Measurements from ENCODE around the gene SERPINE1. TPM values are rescaled to one million over a fixed set of nuclear protein-coding genes. Genes with fewer than 3 reads are reported as not detected.
"Not testable (repeated sequence)": the region's sequence is repeated elsewhere in the genome, so short reads cannot be mapped to it uniquely, and the experiment has no call there.

SERPINE1 gene
- total RNA-seq, 4 donors from 2014 or later, result 36.4 to 861 (median 118) TPM

- TF ChIP-seq CTCF (IDR thresholded peaks at IDR 0.05), result no peak
- DNase-seq (ENCODE audit: low spot score) (no peak), ATAC-seq (ENCODE audit: low FRiP score) (no peak)
Measured at GRCh38 chr7:101125989-101126650, 784 bp upstream of the SERPINE1 start.

- DNase-seq (ENCODE audit: low spot score) (no peak), ATAC-seq (ENCODE audit: low FRiP score) (no peak)
- TF ChIP-seq CTCF (IDR thresholded peaks at IDR 0.05), result no peak
Measured at GRCh38 chr7:101127460-101128039, 646 bp downstream of the SERPINE1 start.

GRCh38 chr7:101128040-101128834 is 1.3 kb downstream of the SERPINE1 start:
- no peak for TF ChIP-seq CTCF (IDR thresholded peaks at IDR 0.05)
- no peak for DNase-seq (ENCODE audit: low spot score)
- no peak for ATAC-seq (ENCODE audit: low FRiP score)

GRCh38 chr7:101129603-101130117 is 2.8 kb downstream of the SERPINE1 start:
- ATAC-seq (ENCODE audit: low FRiP score), result no peak
- no peak for TF ChIP-seq CTCF (IDR thresholded peaks at IDR 0.05)
- DNase-seq (ENCODE audit: low spot score), result no peak

GRCh38 chr7:101132626-101133600 is 6.0 kb downstream of the SERPINE1 start:
- not testable (repeated sequence) for DNase-seq (ENCODE audit: low spot score); ATAC-seq (ENCODE audit: low FRiP score)

GRCh38 chr7:101133621-101134398 is 6.9 kb downstream of the SERPINE1 start:
- no peak for TF ChIP-seq CTCF (IDR thresholded peaks at IDR 0.05)
- ATAC-seq (ENCODE audit: low FRiP score), result no peak

More at GRCh38 chr7:101133621-101134398, 6.9 kb downstream of the SERPINE1 start:
- DNase-seq (ENCODE audit: low spot score), result no peak
